ENCODE results near the gene ASB12.
A peak's percentile ranks its signal among the peaks of the same experiment; 100 is the strongest.
"Not testable (repeated sequence)": the region's sequence is repeated elsewhere in the genome, so short reads cannot be mapped to it uniquely, and the experiment has no call there.

Gene ASB12, protein sequence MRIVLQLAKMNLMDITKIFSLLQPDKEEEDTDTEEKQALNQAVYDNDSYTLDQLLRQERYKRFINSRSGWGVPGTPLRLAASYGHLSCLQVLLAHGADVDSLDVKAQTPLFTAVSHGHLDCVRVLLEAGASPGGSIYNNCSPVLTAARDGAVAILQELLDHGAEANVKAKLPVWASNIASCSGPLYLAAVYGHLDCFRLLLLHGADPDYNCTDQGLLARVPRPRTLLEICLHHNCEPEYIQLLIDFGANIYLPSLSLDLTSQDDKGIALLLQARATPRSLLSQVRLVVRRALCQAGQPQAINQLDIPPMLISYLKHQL

DNA sequence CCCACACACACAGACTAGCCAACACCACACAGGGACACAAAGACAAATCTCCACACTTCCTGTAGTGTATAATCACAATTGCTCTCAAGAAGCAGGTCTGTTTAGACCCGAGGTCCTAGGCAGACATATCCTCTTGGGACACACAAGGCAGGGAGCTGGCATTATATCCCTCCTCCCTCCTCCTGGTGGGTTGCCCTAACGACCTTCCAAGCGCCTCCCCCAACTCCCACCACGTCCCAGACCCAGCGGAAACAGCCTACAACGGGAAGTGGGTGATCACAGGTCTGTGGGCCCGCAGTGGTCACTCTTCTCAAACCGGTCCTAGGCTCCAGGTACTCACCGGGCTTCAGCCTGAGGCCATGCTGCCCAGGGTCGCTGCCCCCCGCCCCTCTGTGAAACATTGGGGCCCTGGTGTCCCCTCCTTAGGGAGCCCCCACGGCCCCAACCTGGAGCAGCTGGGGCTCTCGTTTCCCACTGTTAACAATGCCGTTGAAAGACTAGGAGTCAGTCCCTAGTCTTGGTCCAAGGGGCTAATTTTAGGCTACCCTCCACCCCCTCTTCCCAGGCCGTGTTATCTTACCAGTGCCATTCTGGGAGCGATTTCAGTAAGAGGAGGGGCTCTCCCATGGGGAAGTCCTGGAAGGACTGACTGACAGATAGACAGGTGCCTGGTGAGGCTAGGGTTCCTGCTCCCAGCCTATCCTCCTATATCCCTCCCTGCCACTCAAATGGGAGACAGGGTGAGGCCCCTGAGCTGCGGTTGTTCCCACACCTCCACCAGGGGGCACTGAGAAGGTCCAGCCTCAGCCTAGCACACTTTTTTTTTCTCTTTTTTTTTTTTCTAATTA, at the start of gene ASB12:
ASB12 (minus strand) TSS at position 485 of the 848 bp plus-strand sequence. CDS start 4,957 bp downstream, outside the sequence.
- Mint-ChIP-seq H3K4me1 (no peaks in the 10 kb centered on the region), H3K9me3 (peaks cover 0 to 6% of the 10 kb centered on the region in 2 donors), H3K27ac (no peak within 1 kb of the TSS), H3K4me3 (no peak within 1 kb of the TSS), H3K27me3 (no peaks in the 10 kb centered on the region)
- ATAC-seq (no peak), DNase-seq (no peak)

DNA sequence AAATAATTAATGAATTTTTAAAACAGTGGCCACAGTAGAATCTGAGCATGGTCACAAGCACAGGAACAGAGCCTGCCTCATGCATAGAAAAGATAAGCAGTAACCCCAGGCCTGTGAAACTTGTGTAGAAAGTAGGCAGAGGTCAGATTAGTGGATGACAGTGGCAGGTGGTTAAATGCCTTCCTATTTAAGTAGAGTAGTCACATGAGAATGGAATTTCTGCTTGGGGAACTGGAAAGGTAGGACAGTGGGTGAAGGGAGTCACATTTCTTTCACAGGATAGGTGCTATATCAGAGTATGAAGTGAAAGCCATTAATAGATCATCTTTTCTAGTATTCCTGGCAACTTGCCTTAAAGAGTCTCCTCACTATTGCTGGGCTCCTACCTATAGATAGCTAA, 34.9 kb upstream of the ASB12 start:
- Mint-ChIP-seq H3K27me3 (no peaks in the 10 kb centered on the region), H3K27ac (no peak overlapping the region), H3K4me3 (no peak overlapping the region), H3K9me3 (no peaks in the 10 kb centered on the region), H3K4me1 (no peaks in the 10 kb centered on the region)
- ATAC-seq (no peak), DNase-seq (no peak)

DNA sequence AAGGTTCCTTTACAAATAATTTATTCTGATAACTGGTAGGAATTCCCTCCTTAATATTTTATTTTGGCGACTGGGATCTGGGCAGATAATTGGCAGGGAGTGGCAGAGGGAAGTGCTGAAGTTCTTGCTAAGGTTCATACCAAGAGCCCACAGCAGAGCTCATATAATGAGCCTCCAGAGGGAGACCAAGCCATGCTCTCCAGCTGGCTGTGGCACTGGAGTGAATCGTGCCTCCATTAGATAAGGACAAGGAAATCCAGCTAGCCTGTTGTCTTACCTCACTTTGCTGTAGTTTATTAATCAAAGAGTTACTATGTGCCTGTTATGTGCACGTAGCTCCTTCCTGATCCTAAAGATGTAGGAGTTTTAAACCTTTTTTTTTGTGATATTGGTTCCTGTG, 1.3 kb downstream of the ASB12 start:
- H3K4me1 Mint-ChIP-seq = no peaks in the 10 kb centered on the region
- ATAC-seq (no peak), DNase-seq (no peak)
- H3K9me3 Mint-ChIP-seq = peaks cover 0 to 6% of the 10 kb centered on the region in 2 donors
- no peaks in the 10 kb centered on the region for H3K27me3 Mint-ChIP-seq
- H3K27ac Mint-ChIP-seq = no peak overlapping the region
- H3K4me3 Mint-ChIP-seq = no peak overlapping the region

DNA sequence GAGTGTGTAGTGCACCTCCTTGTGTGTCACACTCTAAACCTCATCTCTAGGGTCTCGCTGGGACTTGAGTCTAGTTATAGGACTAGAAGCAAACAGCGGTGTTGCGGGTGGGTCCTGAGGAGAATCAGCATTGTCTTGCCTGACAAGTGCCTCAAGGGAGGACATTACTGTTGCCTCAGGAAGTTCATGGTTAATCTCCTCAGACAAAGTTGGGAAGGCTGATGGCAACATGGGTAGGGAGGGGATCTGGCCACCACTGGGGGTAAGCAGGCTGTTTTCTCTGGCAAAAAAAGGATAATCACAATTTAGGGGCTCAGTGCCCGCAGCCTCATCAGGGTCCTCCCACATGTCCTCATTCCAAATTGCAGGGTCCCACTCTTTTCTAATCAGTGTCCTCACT, 12.4 kb downstream of the ASB12 start:
- no peak overlapping the region for H3K27ac Mint-ChIP-seq
- ATAC-seq = no peak
- no peak for DNase-seq
- no peak overlapping the region for H3K4me3 Mint-ChIP-seq
- peaks cover 6% of the 10 kb centered on the region for H3K4me1 Mint-ChIP-seq
- H3K9me3 Mint-ChIP-seq = no peaks in the 10 kb centered on the region
- H3K27me3 Mint-ChIP-seq = no peaks in the 10 kb centered on the region

DNA sequence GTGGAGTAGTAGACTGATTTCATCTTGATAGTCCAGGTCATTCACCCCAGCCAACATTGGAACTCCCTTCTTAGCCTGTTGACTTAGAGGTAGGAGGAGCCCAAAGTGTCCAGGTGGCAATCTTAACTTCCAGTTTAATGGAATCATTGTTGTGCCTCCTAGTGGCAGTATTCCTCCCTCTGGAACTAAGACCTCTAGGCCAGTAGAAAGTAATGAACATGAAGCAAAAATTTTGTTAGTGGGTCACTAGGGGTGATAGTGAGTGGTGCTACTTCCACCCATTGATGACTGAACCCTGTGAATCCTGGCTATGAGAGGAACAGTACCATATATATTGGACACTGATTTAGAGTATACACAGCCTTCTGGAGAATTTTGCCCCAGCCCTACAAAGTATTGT, 16.4 kb downstream of the ASB12 start:
- DNase-seq, H3K9me3 Mint-ChIP-seq, H3K27ac Mint-ChIP-seq, H3K4me1 Mint-ChIP-seq, ATAC-seq, H3K4me3 Mint-ChIP-seq, H3K27me3 Mint-ChIP-seq: not testable (repeated sequence)

DNA sequence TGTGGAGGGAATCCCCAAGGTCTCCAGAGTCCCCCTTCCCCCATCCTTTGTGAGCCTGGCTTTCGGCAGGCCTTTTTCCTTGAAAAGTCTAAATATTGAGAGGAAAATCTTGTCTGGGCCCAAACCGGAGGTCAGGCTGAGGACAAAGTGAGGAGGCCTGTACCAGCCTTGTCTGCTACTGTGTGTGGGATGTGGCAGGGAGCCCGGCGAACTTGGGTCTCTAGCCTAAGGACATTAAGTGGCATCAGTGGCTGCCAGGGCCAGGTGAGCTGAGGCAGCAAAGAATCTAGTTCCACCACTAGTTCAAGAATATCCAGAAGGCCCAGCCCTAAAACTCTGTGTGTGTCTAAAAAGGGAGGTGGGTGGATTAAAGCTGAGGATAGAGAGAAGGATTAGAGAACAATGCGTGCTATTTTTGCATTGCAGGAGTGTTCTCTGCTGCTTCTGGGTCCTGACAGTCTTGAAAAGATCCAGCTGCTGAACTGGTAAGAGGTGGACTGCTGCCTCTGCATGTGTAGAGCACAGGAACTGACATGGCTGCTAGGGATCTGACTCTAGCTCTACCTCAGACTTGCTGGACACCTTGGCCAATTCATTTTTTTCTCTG, 23.7 kb downstream of the ASB12 start:
- peak overlapping the region; percentile 87 to 91 for H3K4me3 Mint-ChIP-seq
- H3K4me1 Mint-ChIP-seq = peaks cover 25% of the 10 kb centered on the region
- no peaks in the 10 kb centered on the region for H3K27me3 Mint-ChIP-seq
- no peaks in the 10 kb centered on the region for H3K9me3 Mint-ChIP-seq
- DNase-seq = no peak
- H3K27ac Mint-ChIP-seq = peak overlapping the region; percentile 42 to 92
- no peak for ATAC-seq

DNA sequence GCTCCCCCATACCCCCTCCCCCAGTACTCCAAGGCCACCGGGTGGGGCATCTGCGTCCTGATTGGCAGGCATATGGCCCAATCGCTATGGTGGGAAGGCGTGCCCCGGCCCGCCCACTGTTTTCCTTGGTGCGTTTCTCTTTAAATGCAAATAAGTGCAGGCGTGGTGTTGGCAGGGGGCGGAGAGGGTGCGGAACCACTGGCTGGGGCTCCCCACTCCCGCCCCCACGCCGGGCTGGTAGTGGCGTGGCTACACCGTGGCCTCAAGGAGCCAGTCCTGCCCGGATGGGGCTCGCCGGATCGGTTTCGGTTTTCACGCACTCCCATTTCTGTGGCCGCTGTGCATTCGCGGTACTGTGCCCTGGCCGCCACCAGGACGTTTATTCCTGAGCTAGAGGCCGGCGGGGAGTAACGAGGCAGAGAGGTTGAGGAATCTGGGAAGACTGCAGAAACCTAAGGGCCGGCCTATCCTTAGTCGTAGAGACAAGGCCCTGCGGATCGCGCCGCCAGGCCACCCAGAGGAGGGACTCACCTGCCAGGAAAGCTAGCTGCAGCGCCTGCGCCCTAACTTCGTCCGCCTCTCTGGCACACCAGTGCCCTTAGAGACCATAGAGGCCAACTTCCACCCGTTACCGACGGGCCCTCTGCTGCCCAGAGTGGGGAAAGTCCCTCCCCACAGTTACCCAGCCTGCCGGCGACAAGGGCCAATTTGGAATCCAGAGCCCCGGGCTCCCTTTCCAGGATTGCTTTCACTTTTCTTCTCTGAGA, 24.5 kb downstream of the ASB12 start:
- Mint-ChIP-seq H3K9me3 (no peaks in the 10 kb centered on the region), H3K27ac (peak overlapping the region; percentile 92 to 95), H3K4me1 (peaks cover 25% of the 10 kb centered on the region), H3K27me3 (no peaks in the 10 kb centered on the region), H3K4me3 (peak overlapping the region; percentile 87 to 91)
- peak; percentile 80 to 88 for DNase-seq
- ATAC-seq = peak; percentile 92

DNA sequence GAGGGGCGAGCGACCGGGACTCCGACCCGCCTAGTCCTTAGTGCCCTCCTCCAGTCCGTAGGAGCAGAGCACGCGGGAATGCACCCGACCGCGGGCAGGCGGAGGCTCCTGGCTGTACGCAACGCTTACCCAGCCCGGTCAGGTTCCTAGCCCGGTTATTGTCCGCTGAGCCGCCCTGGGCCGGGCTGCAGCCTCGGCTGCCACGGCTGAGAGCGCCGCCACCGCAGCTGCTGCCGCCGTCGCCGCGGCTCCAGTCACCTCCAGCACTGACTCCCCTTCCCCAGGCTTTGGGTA, 25.0 kb downstream of the ASB12 start, which contains the start of gene AMER1:
AMER1 (minus strand) TSS at position 268 of the 294 bp plus-strand sequence. CDS start 12,422 bp downstream, outside the sequence.
- Mint-ChIP-seq H3K9me3 (no peaks in the 10 kb centered on the region), H3K4me1 (peaks cover 25% of the 10 kb centered on the region), H3K4me3 (peak within 1 kb of the TSS; percentile 87 to 91), H3K27me3 (no peaks in the 10 kb centered on the region), H3K27ac (peak within 1 kb of the TSS; percentile 92 to 95)
- peak; percentile 67 for ATAC-seq
- no peak for DNase-seq

DNA sequence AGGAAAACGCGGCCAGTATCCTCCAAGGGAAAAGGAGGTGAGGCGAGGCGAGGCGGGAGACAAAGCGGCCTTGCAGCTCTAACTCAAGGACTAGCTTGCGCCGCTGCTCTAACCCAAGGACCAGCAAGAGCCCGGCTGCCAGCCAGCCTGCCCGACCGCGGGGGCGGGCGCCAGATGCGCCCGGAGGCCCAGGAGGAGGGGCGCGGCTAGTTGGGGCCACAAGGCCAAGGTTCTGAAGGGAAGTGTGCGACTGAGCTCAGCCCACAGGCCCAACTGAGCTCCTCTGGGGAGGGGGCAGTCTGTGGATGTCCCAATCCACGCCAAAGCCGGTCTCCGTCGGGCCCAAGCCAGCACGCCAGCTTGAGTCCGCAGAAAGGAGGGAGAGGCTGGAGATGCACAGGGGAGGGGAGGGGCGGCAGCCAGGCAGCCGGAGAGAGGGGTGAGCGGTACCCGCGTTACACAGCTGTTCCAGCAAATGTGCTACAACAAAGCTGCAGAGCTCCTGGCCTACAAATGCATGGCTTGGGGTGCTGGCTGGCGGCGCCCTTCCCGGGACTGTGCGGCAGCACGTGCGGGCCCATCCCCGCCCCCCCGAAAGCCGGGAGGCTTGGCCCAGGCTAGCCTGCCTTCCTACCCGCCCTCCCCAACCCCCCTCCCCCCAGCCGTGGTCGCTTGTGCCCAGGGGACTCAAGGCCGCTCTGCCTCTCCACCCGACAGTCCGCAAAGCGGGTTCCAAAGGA, 25.5 kb downstream of the ASB12 start:
- peak; percentile 21 for ATAC-seq
- Mint-ChIP-seq H3K27me3 (no peaks in the 10 kb centered on the region), H3K9me3 (no peaks in the 10 kb centered on the region), H3K4me3 (peak overlapping the region; percentile 87 to 91), H3K27ac (peak overlapping the region in 1 of 2 donors; percentile 54), H3K4me1 (peaks cover 25% of the 10 kb centered on the region)
- peak; percentile 8 to 22 for DNase-seq

DNA sequence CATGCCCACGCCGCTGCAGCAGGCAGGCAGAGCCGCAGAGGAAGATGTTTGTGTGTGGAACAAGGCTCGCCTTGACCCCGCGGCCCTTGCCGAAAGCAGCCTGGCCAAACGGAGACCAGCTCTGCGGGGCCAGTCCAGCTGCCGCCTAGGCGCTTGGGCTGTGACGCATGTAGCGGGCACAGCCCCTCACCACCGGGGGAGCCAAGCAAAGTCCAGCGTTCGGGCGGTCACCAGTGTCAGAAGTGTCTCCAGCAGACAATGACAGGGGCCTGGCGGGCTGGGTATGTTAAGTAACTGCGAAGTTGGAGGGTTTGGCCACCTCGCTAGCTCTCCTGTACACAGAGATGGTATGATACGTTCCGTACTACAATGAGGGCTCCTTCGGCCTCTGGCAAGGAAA, 26.2 kb downstream of the ASB12 start:
- H3K27ac Mint-ChIP-seq = peak overlapping the region in 1 of 2 donors; percentile 78
- peak overlapping the region; percentile 77 to 79 for H3K4me3 Mint-ChIP-seq
- no peaks in the 10 kb centered on the region for H3K9me3 Mint-ChIP-seq
- DNase-seq = no peak
- ATAC-seq = no peak
- H3K27me3 Mint-ChIP-seq = no peaks in the 10 kb centered on the region
- peaks cover 30% of the 10 kb centered on the region for H3K4me1 Mint-ChIP-seq

DNA sequence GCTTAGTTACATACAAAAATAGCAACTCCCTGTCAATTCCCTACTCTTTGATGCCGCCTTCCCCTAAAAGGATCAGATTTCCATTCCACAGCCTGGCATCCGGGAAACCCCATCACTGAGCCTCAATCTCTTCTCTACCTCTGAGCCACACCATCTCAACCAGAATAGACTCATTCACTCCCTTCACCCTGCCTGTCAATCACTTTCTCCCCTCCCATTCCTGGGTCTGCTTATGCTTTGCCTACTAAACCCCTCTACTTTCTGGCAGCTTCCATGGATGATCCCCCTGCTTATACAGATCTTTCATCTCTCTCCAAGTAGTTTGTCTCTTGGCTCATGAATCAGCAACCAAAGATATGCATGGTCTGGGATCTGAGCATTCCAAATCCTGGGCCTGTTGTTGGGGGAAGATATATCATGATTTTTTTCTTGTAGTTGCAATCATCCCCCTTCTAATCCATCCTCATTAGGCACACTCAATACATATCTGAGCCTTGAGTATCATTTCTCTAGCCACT, 27.5 kb downstream of the ASB12 start:
- ATAC-seq = no peak
- Mint-ChIP-seq H3K27me3 (no peaks in the 10 kb centered on the region), H3K9me3 (no peaks in the 10 kb centered on the region), H3K4me3 (no peak overlapping the region), H3K4me1 (peaks cover 42% of the 10 kb centered on the region), H3K27ac (no peak overlapping the region)
- DNase-seq = no peak

DNA sequence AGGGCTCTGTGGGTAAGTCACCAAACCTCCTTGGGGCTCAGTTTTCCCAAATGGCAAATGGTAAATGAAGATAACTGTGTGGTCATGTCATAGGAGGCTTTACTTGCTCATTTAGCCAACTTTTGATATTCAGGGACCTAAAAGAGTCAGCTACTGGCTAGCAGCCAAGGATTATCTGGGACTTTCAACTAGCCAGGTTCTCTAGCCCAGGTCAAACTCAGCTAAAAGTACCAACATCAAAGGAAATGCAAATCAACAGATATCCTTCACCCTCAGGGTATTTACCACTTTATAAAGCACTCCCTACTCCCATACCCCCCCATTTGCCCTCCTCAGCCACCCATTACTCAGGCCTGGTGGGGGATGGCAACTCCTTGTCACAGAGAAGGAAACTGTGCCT, 32.4 kb downstream of the ASB12 start:
- ATAC-seq (no peak), DNase-seq (no peak)
- Mint-ChIP-seq H3K27me3 (no peaks in the 10 kb centered on the region), H3K4me3 (no peak overlapping the region), H3K4me1 (peaks cover 23% of the 10 kb centered on the region), H3K27ac (peak overlapping the region in 1 of 2 donors; percentile 3), H3K9me3 (no peaks in the 10 kb centered on the region)

DNA sequence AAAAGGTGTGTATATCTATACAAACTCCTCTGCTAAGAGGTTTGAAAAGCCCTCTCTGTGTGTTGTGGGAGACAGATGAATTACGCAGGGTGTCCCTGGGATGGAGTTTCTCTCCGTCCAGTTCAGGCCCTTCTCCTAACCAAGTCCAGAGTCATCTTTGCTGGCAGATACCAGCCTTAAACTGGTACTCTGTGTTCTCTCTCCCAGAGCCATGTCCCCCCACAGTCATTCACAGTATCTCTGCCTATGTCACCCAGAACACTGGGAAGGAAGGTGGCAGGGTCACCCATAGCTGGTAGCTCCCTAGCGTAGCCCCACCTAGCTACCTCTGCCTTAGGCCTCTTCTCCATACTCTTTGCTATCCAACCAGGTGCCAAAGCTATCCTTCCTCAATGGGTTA, 33.8 kb downstream of the ASB12 start:
- DNase-seq (no peak), ATAC-seq (no peak)
- peaks cover 17% of the 10 kb centered on the region for H3K4me1 Mint-ChIP-seq
- H3K9me3 Mint-ChIP-seq = no peaks in the 10 kb centered on the region
- no peaks in the 10 kb centered on the region for H3K27me3 Mint-ChIP-seq
- no peak overlapping the region for H3K27ac Mint-ChIP-seq
- H3K4me3 Mint-ChIP-seq = no peak overlapping the region

DNA sequence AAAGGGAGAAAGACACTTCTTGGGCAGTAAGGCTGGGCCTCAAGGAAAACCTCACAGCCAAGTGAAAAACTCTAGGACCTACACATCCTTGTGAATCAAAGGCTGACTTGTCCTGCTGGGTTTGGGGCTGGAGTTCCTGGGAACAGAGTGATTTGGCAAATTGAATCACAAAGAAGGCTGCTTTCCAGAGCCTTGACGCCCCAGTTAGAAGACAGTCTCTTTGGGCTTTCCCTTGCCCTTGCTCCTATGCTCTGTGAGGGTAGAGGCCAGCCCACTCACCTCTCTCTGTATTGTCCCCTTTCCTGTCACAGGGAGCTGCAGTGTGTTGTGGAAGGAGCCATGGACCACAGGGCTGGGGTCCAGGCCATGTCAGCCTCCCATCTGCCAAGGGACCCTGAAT, 34.5 kb downstream of the ASB12 start:
- ATAC-seq = no peak
- H3K4me1 Mint-ChIP-seq = peaks cover 17% of the 10 kb centered on the region
- no peak for DNase-seq
- no peak overlapping the region for H3K4me3 Mint-ChIP-seq
- no peaks in the 10 kb centered on the region for H3K9me3 Mint-ChIP-seq
- no peak overlapping the region for H3K27ac Mint-ChIP-seq
- no peaks in the 10 kb centered on the region for H3K27me3 Mint-ChIP-seq

DNA sequence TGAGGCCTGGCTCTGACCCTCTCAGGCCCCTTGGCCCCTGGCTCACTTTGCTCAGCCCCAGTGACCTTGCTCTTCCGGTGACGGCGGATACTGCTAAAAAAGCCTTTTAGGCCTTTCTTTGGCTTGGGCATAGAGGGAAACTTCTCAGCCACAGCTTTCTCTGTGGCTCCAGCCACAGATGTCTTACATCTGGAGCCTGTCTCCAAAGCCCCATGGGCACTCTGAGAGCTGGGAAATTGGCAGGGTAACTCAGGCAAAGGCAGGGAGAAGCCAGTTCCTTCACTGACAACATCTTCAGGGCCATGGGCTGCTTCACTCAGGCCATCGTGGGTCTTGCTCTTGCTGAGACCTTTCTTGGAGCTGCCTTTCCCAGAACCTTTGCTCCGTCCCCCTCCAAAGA, 37.7 kb downstream of the ASB12 start:
- Mint-ChIP-seq H3K9me3 (no peaks in the 10 kb centered on the region), H3K4me1 (no peaks in the 10 kb centered on the region), H3K27me3 (no peaks in the 10 kb centered on the region), H3K4me3 (no peak overlapping the region), H3K27ac (no peak overlapping the region)
- no peak for DNase-seq
- no peak for ATAC-seq

All from stimulated activated naive CD8-positive, alpha-beta T cell treated with anti-CD3 and anti-CD28 coated beads, Interleukin-15, amount 100 ng/mL, for 72 hours (primary cell).